ENCODE results near the gene ROBO1.

DNA sequence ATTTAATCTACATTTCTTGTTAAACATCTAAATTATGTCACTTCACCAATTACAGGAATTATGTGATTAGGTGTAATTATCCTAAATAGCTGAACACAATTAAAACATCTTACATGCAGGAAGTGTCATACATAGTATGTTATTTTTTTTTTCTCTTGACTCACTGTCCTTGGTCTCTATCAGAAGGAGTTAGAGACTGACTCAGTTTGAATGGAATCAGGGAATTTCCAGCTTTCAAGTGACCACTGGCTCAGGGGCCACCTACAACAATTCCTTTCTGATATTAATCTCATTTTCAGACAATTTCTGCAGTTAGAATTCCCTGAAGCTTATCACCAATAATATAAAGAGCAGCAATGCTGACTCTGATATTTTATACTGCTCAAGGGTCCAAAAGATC, 400.7 kb downstream of the ROBO1 start:
- TF ChIP-seq EZH2 (IDR thresholded peaks at IDR 0.05; ENCODE audit: borderline replicate concordance, low read depth, low read length, poor library complexity, severe bottlenecking) (no peak), CTCF (conservative IDR thresholded peaks at IDR 0.05; ENCODE audit: low read depth, low read length) (no peak)

Data from A673 (cell line).